HG03103 (cell line): ENCODE results near the gene FPR1.
"Not testable (repeated sequence)": the region's sequence is repeated elsewhere in the genome, so short reads cannot be mapped to it uniquely, and the experiment has no call there.

ENCODE experiments used
- ATAC-seq: cut with Tn5 transposase; IDR thresholded peaks from one replicate; pipeline ENCODE4 v1.9.1; 2021; ENCODE audit warnings: low read depth; ENCODE audit not compliant: unreplicated experiment

Gene FPR1

DNA sequence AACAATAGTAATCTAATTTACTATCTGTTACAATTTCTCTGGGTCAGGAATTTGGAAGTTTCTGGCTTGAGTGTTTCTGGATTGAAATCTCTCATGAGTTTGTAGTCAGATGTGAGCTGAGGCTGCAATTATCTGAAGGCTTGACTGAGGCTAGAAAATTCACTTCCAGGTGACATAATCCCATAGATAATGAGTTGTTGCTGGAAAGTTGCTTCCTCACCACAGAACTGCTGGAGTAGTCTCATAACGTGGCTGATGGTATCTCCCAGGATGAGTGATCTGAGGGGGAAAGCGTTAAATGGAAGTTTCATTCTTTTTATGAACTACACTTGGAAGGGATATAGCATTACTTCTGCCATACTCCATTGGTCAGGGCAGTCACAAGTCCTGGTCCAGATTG is 28.0 kb upstream of the FPR1 start:
- ATAC-seq = no peak

DNA sequence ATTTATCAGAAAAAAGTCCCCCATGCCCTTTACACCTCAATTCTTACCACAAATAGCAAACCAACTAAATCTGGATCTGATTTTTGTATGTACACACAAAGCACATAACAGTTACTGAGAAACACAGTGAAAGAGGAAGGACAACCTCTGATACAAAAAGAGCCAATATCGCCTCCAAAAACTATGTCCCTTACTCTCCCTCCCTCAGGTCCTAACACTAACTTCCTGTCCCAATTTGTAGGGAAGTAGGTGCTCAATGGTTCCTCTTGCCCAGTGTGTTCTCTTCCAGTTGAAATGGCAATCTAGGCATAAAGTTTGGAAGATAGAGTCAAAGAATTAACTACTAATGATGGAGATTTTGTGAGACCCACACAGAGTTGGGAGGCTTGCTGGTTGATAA is 27.5 kb upstream of the FPR1 start:
- ATAC-seq = no peak

DNA sequence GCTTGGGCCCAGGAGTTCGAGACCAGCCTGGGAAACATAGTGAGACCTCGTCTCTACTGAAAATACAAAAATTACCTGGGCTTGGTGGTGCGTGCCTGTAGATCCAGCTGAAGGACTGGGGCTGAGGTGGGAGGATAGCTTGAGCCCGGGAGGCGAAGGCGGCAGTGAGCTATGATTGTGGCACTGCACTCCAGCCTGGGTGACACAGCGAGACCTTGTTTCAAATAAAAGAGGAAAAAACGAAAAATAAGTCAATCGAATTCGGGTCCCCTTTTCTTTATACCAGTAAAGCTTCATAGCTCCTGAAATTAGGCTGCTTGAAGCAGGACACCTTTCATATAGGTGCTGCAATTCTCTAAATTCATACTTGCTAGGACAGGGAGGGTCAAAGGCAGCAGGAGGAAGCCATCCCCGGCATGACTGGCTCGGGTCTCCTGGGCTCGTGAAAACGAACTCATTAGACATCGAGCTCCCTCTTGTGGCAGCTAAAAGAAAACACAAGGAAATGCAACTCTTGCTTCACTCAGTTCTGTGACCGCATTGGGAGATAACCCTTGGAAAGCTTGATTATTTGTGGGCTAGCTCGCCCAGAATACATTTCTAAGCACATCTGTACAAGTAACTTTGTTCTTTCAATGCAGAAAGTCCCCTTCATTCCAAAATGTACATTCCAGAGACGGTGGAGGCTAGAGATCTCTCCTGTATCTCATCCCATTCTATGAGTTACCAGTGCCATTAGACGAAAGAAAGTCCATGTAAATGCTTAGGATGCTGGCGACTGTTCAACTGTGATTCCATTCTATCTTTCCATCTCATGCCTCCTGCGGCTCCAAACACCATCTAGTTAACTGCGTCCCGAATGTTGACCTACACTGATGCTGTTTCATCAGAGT is 26.1 kb upstream of the FPR1 start:
- no peak for ATAC-seq

DNA sequence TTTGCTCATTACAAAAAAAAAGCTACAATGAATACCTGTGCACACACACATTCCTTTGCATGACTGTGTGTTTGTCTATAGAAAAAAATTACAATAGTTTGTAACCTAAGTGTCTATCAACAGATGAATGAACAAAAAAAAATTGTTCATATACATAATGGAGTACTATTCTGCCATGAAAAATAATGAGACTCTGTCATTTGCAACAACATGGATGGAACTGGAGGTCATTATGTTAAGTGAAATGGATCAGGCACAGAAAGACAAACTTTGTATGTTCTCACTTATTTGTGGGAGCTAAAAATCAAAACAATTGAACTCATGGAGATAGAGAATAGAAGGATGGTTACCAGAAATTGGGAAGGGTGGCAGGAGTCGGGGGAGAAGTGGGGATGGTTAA is 24.9 kb upstream of the FPR1 start:
- ATAC-seq = not testable (repeated sequence)

DNA sequence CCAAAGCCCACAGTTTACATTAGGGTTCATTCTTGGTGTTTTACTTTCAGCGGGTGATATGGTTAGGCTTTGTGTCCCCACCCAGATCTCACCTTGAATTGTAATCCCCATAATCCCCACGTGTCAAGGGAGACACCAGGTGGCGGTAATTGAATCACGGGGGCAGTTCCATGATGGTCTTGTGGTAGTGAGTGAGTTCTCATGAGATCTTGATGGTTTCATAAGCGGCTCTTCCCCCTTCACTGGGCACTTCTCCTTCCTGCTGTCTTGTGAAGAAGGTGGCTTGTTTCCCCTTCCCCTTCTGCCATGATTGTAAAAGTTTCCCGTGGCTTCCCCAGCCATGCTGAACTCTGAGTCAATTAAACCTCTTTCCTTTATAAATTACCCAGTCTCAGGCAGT is 21.3 kb upstream of the FPR1 start:
- ATAC-seq = no peak

DNA sequence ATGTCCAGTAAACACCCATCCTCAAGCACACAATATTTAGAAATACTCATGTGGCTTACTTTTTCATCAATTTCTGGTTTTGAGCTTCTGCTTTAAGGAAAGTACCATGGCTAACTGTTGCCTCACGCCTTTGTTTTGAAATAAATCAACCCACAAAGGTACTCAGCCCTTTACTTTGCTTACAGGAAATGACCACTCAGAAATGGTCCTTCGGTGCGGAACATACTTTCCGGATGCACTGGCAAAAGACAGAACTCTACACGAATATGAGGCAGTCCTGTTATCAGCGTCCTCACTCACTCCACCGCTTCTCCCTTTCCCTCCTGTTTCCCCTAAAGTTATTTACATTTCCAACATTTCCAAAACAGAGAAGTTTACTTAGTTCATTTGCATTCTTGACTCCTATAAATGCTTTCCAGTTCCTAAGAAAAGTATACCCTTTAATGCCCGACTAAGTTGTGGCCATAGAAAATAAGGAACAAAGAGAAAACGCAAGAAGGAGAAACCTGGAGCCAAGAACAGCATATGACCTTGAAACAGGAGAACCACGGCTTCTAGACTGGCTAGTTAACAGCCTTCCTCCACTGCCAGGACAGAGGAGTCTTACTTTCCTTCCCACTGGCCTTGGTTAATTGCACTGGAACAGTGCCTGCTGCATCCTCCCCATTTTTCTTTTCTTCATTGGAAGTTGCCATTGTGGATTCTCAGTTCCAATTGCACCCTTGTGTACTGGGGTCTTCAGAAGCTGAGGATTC is 19.9 kb upstream of the FPR1 start:
- ATAC-seq = no peak

DNA sequence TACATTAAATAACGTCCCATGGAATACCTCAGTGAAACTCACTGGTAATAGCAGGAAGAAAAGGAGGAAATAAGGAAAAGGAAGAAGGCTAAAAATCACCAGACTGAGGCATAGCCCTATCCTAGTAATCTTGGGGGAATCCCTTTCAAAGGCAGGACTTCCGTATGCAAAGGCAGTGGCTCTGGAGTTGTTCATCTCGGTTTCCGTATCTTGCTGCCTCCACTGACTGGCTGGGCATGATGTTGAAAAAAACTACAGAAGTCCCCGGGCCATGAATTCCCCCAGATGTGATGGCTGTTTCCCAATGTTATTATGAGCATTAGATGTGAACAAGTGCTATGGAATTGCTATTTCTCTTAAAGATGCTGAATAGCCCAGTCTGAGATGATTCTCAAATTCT is 14.8 kb upstream of the FPR1 start:
- no peak for ATAC-seq

DNA sequence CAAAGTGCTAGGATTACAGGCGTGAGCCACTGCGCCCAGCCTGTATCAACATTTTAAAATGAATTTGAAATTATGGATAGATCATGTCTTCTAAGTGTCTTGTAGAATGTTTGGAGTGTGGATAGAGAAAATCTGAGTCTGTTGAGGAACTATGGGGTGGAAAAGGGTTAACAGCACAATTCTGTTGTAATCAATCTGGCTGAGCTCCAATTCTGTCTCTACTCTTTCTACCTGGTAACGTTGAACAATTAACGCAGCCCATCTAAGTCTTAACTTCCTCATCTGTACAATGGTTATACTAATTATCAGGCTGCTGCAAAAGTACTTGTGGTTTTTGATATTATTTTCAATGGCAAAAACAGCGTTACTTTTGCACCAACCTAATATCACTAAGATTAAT is 13.4 kb upstream of the FPR1 start:
- no peak for ATAC-seq

DNA sequence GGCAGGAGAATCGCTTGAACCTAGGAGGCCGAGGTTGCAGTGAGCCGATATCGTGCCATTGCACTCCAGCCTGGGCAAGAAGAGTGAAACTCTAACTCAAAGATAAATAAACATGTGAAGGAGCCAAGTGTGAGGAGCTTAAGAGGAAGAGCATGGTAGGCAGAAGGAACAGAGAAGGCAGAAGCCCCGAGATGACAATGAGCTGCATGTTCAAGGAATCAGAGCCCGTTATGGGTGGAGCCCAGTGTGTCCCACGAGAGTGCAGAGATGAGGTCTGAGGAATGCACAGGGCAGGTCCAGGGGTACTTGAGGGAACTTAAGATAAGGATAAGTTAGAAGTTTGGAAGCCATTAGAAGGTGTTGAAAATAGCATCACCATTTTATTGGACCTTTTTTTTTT is 10.0 kb upstream of the FPR1 start:
- no peak for ATAC-seq

DNA sequence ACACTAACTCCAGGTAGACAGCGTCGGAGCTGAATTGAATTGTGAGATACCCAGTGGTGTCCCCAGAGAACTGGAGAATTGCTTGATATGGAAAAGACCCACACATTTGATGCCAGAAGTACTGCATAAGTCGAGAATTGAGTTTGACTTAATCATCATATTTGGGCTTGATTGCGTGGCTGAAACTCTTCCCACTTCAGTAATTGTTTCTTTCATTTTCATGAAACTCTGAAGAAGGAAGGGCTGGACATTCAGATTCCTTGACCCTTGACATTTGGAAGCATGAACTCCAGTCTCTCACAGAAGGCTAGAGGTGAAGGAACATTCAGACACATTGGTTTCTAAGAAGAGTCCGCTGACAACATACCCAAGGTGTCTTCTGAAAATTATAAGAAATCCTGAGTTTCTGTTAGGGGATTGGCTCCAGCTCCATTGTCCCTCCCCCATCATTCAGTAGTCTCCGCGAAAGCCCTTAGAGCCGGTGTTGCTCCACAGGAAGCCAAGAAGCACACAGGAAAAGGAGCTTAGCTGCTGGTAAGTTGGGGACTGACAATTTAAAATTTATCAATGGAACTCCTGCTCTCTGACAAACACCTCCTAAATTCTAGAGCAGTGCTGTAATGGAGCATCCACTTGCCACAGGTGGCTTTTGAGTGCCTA is 9.1 kb upstream of the FPR1 start, which contains the start of gene FPR2:
FPR2 (plus strand) TSS at position 484 of the 660 bp plus-strand sequence. CDS start 7,479 bp downstream, outside the sequence.
- ATAC-seq = no peak

DNA sequence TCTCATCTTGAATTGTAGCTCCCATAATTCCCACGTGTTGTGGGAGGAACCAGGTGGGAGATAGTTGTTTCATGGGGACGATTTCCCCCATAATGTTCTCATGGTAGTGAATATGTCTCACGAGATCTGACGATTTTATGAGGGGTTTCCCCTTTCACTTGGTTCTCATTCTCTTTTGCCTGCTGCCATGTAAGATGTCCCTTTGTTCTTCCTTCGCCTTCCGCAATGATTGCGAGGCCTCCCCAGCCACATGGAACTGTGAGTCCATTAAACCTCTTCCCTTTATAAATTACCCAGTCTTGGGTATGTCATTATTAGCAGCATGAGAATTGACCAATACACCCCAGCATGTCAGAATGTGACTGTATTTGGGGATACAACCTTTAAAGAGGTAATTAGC is 3.9 kb upstream of the FPR1 start:
- no peak for ATAC-seq

DNA sequence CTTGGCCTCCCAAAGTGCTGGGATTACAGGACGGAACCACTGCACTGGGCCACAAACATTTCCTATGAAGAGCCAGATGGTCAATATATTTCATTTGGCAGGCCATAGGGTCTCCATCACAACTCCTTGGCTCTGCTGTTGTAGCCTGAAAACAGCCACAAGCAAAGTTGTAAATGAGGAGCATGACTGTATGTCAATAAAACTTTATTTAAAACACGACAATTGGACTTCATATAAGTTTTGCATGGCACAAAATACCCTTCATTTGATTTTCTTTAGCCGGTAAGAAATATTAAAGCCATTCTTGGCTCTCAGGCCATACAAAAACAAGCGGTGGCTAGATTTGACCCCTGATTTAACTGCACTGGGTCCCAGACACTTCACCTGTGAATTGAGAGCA is 3.1 kb upstream of the FPR1 start:
- ATAC-seq = no peak

DNA sequence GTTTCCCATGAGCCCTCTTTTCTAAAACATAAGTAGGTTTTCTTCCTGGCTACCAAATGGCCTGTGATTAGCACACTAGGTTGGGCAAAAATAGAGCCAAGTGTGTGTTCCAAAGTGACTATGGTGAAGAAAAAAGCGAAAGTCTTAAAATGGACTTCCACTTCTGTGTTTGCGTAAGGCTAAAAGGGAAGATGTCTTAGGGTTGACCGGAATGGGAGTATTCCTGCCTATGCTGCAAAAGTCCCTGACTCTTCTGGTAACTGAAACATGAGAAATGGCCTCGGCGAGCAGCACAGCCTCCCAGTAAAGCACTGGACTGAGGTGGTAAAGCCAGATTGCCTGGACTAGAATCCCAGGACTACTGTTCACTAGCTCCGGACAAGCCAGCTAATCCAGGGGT is 2.4 kb upstream of the FPR1 start:
- no peak for ATAC-seq

DNA sequence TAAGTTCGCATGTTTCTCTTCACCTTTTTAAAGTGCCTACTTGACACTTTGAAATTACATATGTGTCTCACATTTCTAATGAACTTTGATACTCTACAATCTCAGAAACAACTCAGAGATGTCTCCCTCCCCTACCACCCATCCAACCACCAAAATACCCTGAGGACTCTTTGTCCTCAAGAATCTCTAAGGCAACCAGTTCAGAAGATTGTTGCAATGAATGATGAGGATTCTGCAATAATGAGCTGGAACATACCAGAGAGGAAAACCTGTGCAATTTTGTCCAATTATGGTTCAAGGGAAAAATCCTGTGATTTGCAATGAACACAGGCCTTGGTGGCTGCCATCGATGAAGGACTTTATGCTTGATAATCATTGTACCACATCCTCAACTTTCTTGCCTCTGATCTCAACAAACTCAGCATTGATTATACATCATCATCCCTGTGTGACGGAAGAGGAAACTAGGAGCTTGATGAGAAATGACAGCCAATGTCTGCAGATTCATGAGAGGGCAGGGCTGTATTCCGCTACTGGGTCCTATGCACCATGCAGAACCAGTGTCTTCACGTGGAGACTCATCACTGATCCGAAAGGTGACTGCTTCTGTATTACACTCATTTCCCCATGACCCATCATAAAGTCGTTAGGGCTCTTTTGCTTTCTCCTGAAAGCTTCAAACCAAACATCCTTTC is 1.1 kb downstream of the FPR1 start:
- ATAC-seq = no peak

DNA sequence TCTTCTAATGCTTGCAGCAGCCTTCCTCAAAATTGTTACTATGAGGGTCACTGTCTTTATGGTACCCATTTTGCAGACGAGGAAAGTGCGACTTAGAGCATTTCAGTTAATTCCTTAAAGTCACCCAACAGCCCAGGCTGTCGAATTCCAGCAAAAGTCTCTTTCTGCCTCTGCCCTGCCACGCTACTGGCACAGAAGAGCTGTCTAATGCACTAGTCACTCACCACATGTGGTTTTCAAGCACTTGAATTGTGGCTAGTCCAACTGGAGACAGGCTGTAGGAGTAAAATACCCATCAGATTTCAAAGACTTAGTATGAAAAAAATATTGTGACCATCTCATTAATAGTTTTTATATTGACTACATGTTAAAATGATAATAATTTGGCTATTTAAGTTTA is 1.7 kb downstream of the FPR1 start:
- ATAC-seq = no peak

DNA sequence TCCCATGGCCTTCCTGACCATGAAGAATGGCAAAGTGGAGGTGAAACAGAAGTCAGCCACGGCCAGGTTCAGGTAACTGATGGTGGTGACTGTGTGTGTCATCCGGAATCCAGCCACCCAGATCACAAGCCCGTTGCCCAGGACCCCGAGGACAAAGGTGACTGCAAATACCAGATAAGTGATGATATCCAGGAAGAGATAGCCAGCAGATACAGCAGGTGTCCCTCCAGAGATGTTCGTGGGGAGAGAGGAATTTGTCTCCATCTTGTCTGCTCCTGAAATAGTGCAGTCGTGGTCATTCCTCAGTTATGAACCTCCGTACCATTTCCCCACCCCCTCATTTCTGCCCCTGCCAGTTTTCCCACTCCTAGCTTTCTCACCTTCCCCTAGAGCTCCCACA is 4.9 kb downstream of the FPR1 start:
- ATAC-seq = no peak

DNA sequence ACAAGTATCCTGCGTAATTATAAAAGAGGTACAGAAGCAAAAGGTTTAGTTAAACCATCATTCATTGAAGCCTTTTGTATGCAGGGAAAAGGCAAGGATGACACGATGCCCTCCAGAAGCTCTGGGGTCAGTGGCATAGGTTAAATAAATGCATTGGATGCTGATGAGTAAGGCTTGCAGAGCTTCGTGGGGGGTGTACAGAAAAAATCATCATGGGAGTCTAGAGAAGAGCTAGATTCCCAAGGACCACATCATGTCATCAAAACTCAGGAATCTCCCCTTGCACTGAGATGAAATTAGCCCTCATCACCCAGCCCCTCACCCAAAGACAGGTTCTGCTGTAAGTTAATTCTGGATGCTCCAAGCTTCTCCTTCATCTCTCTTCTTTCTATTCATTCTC is 8.3 kb downstream of the FPR1 start:
- no peak for ATAC-seq

DNA sequence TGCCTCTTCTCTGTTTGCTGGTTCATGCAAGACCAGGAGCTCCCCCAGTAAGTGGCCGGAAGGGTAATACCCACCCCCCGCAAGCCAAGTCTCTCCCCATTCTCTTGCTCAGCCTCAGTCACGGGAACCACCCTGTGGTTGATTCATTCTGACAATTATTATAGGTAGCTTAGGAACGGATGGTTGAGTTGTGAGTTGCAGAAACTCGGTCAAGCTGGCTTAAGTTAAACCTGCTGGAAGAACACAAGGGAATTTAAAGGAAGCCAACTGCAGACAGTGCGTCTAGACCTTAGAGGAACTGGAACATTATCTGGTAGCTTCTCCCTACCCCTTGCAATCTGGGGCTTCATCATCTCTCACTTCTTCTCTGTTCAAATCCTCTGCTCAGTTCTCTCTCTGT is 8.9 kb downstream of the FPR1 start:
- ATAC-seq = no peak

DNA sequence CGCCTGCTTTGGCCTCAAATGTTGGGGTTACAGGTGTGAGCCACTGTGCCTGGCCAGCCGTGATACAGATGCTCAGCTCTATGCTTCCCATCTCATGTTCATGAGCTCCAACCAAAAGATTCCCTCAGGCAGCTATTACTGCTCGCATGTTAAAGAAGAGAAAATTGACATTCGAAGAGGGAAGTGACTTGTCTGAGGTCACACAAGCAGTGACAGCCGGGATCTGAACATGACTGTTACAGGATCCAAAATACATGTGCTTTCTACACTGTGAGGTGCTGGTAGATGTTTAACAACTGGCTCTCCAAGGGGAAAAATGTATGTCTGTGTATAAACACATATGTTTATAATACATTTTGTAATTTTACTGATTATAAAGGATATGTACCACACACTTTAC is 11.3 kb downstream of the FPR1 start:
- ATAC-seq = no peak

DNA sequence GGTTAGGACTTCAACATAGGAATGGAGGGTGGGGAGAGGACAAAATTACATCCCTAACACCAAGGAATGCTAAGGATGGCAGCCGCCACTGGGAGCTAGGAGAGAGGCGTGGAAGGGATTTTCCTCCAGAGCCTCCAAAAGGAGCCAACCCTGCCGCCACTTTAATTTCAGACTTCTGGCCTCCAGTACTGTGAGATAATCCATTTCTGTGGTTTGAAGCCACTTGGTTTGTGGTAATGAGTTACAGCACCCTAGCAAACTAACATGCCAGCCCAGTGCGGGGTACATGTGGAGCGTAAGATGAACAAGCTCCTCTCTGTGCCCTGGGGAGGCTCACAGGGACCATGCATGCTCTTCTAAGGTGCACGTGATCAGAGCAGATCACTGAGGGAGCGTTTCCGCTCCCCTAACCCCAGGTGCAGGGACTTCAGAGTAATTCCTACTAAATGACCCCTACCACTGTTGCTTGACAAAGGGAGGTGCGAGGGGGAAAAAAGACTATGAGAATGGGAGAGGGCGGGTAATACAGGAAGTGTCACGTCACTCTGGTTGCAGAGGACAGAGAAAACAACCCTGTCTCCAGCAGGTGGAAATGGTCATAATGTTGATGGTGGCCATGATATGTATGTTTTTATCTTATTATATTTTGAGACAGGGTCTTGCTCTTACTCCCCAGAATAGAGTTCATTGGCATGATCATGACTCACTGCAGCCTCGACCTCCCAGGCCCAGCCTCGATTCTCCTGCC is 12.0 kb downstream of the FPR1 start:
- ATAC-seq = no peak
